Neural progenitor cell (in vitro differentiated cells): ENCODE data around the gene KIAA1958.

Source experiments
- CTCF ChIP-seq: fragments of 200-600 bp; sonication (generic); IDR thresholded peaks from 2 replicates; pipeline ENCODE4 v1.5.1; 2017; ENCODE audit warnings: antibody characterized with exemption, mild to moderate bottlenecking
- EZH2phosphoT487 ChIP-seq: fragments of 200-600 bp; sonication (generic); IDR thresholded peaks from 2 replicates; pipeline ENCODE4 v1.6.1; 2017; ENCODE audit warnings: antibody characterized with exemption

DNA sequence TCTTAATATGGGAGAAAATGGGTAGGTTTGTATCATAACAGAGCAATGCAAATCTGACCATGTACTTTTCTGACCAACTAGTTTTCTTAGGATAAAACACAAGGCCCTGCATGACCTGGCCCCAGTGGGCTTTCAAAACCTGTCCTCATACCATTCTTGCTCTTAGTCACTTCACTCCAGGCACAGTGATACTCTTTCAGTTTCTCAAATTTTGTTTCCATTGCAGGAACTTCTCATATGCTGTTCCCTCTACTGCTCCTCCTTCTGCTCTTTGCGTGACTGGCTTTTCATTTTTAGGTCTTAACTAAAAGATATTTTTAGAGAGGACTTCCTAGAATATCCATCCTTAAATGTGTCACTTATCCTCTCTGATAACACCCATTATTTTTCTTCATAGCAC lies 118.9 kb downstream of the KIAA1958 start:
- no peak for TF ChIP-seq CTCF
- no peak for TF ChIP-seq EZH2phosphoT487
